Measurements from ENCODE around the gene GARIN5A. TPM values are rescaled to one million over a fixed set of nuclear protein-coding genes. Genes with fewer than 3 reads are reported as not detected.

The GARIN5A gene
- total and polyA plus RNA-seq, 4 experiments from 2014 or later: 0.39 to 0.61 (median 0.44) TPM; not detected in 1

DNA sequence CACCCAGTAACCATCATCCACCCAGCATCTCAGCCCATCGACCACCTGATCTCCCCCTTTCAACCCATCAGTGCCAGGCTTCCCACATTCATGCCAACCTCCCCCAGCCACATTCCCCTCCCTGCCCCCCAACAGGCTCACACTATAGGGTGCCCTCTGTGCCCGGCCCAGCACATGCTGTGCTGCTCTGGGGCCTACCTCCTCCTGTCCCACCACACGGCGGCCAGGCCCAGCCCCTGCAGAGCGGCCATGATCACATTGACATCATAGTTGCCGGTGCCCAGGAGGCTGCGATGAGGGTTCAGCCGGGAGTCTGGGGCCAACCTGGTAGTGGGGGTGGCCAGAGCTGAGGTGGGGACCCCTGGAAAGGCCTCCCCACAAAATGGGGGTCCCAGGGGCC lies 30.7 kb upstream of the GARIN5A start:
- Histone ChIP-seq H3K9me3 (ENCODE audit: control insufficient read depth in 1 of 2, low read length in 2 of 2) (no peaks in the 10 kb centered on the region), H3K27me3 (ENCODE audit: insufficient read depth, low read length) (no peaks in the 10 kb centered on the region), H3K4me1 (ENCODE audit: insufficient read depth, low read length) (peaks cover 13% of the 10 kb centered on the region), H3K4me3 (ENCODE audit: low read length in 2 of 2) (no peak overlapping the region), H3K27ac (ENCODE audit: low read depth, low read length) (no peak overlapping the region), H3K36me3 (ENCODE audit: insufficient read depth, low read length) (no peaks in the 10 kb centered on the region)
- ChIA-PET CTCF (ENCODE audit: partially characterized antibody) (no interaction called here), POLR2A (ENCODE audit: partially characterized antibody) (no interaction called here)
- Mint-ChIP-seq H3K27ac (peak overlapping the region in 3 of 7 donors; percentile 75 to 86 (median 80)), H3K9me3 (peaks cover 0 to 3% (median 0%) of the 10 kb centered on the region in 8 donors), H3K4me3 (no peak overlapping the region), H3K4me1 (peaks cover 7 to 25% (median 20%) of the 10 kb centered on the region in 4 donors), H3K36me3 (peaks cover 0 to 6% of the 10 kb centered on the region in 2 donors), H3K27me3 (peaks cover 0 to 5% of the 10 kb centered on the region in 2 donors)
- no peak for DNase-seq
- intact Hi-C loops (cut with micrococcal nuclease): no loop called here

DNA sequence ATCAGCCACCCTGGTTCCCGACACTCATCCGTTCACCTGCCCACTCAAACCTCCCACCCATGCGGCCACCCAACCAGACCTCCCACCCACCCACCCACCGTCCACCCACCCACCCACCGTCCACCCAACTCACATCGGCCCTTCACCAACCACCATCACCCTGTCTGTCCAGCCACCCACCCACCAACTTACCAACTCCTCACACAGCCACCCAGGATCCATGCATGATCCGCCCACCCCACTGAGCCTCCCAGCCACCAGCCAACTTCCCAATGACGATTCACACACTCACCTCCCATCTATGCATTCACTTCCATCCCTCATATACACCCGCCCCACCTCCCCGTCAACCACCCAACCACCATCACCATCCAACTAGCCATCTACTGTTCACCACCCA lies 30.1 kb upstream of the GARIN5A start:
- intact Hi-C loops (cut with micrococcal nuclease): no loop called here
- peak in 1 of 5 donors; percentile 18 for DNase-seq
- H3K4me1 Mint-ChIP-seq: peaks cover 5 to 23% (median 18%) of the 10 kb centered on the region in 4 donors

DNA sequence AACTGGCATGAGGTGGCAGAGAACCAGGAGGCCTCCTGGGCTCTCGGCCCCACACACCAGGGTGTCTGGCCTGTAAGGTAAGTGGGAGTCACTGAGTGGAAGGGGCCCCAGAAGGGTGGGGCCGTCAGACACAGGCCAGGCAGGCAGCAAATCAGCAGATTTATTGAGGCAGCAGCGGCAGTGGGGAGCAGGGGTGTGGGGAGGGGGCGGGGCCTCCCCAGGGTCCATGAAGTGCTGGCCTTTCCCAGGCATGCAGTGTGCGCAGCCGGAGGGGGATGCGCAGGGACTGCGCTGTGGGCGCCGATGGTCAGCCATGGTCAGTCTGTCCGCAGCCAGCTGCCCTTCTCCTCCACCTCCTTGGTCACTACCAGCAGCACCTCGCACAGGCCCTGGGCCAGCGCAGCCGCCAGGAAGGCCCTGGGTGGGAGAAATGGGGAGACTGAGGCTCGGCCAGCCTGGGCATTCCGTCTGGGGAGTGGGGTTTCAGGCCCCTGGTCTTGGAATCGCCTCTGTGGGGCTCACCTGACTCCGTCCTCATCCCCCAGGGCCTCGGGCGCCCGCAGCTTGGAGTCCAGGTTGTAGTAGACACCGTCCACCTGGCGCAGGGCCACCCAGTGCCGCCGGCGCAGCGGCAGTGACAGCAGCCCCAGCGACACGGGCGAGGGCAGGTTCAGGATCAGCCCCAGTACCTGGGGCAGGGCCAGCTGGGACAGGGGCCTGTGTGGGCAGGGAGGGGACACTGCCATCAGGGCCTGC lies 29.4 kb upstream of the GARIN5A start:
- peaks cover 0 to 3% of the 10 kb centered on the region in 2 donors for H3K36me3 Mint-ChIP-seq
- Histone ChIP-seq H3K36me3 (ENCODE audit: insufficient read depth, low read length) (no peaks in the 10 kb centered on the region), H3K27me3 (ENCODE audit: insufficient read depth, low read length) (no peaks in the 10 kb centered on the region), H3K27ac (ENCODE audit: low read depth, low read length) (no peak overlapping the region), H3K9me3 (ENCODE audit: control insufficient read depth in 1 of 2, low read length in 2 of 2) (no peaks in the 10 kb centered on the region), H3K4me1 (ENCODE audit: insufficient read depth, low read length) (peaks cover 9% of the 10 kb centered on the region), H3K4me3 (ENCODE audit: low read length in 2 of 2) (no peak overlapping the region)
- H3K4me3 Mint-ChIP-seq: no peak overlapping the region
- peaks cover 5 to 17% (median 12%) of the 10 kb centered on the region in 4 donors for H3K4me1 Mint-ChIP-seq
- ChIA-PET CTCF (ENCODE audit: partially characterized antibody) (no interaction called here), POLR2A (ENCODE audit: partially characterized antibody) (no interaction called here)
- DNase-seq: peak in 1 of 5 donors; percentile 34
- H3K27ac Mint-ChIP-seq: no peak overlapping the region
- H3K27me3 Mint-ChIP-seq: no peaks in the 10 kb centered on the region
- intact Hi-C loops (cut with micrococcal nuclease): no loop called here
- H3K9me3 Mint-ChIP-seq: no peaks in the 10 kb centered on the region

More for the DNA sequence above, 30.1 kb upstream of the GARIN5A start:
- no peak overlapping the region for H3K27ac ChIP-seq (ENCODE audit: low read depth, low read length)
- H3K27me3 ChIP-seq (ENCODE audit: insufficient read depth, low read length): no peaks in the 10 kb centered on the region
- Mint-ChIP-seq H3K9me3 (peaks cover 0 to 3% (median 0%) of the 10 kb centered on the region in 8 donors), H3K27me3 (peaks cover 0 to 5% of the 10 kb centered on the region in 2 donors), H3K4me3 (no peak overlapping the region), H3K27ac (peak overlapping the region in 1 of 7 donors; percentile 75), H3K36me3 (peaks cover 0 to 7% of the 10 kb centered on the region in 2 donors)
- no peak overlapping the region for H3K4me3 ChIP-seq (ENCODE audit: low read length in 2 of 2)
- H3K36me3 ChIP-seq (ENCODE audit: insufficient read depth, low read length): no peaks in the 10 kb centered on the region
- H3K9me3 ChIP-seq (ENCODE audit: control insufficient read depth in 1 of 2, low read length in 2 of 2): no peaks in the 10 kb centered on the region
- H3K4me1 ChIP-seq (ENCODE audit: insufficient read depth, low read length): peaks cover 12% of the 10 kb centered on the region
- ChIA-PET POLR2A (ENCODE audit: partially characterized antibody) (no interaction called here), CTCF (ENCODE audit: partially characterized antibody) (no interaction called here)

DNA sequence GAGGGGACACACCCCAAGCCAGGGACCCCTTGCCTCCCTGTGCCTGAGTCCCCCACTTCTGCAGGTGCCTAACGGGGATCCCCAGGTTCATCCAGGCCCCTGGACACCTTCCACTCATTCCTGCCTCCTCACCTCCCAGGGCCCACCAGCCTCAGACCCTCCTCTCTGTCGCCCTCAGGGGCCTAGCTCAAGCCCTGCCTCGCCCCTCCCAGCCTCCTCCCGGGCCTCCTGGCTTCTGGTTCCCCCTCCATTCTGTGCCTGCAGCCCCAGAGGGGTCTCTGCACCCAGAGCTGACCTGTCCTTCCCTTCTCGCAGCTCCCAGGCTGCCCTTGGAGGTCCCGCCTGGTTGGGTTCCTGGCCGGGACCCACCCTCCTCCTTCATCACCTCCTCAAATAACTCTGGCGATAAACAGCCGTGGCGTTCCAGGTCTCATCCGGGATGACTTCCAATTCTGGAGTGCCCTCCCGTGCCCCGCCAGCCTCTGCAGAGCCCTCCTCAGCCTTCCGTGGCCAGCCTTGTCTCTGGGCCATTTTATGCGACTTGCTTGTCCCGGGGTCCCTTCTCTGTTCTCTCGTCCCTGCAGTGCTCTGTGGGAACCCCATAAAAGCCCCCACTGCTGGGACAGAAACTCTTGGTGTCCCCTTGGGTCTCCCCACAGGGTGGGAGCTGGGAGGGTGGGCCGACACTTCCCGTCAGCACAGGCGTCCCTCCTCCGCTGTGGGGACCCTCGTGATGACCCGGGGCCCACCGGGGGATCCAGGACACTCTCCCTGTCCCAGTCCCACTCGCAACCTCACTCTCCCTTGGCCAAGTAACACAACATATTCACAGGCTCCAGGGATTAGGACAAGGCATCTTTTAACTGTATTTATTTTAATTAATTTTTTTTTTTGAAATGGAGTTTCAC lies 25.2 kb upstream of the GARIN5A start:
- H3K36me3 Mint-ChIP-seq: peaks cover 0 to 3% of the 10 kb centered on the region in 2 donors
- H3K27ac ChIP-seq (ENCODE audit: low read depth, low read length): no peak overlapping the region
- no peaks in the 10 kb centered on the region for H3K27me3 ChIP-seq (ENCODE audit: insufficient read depth, low read length)
- H3K27ac Mint-ChIP-seq: peak overlapping the region in 1 of 7 donors; percentile 13
- H3K9me3 ChIP-seq (ENCODE audit: control insufficient read depth in 1 of 2, low read length in 2 of 2): no peaks in the 10 kb centered on the region
- H3K36me3 ChIP-seq (ENCODE audit: insufficient read depth, low read length): no peaks in the 10 kb centered on the region
- no peaks in the 10 kb centered on the region for H3K27me3 Mint-ChIP-seq
- H3K4me1 Mint-ChIP-seq: no peaks in the 10 kb centered on the region
- intact Hi-C loops (cut with micrococcal nuclease): no loop called here
- DNase-seq: peak in 1 of 5 donors; percentile 26
- H3K4me3 ChIP-seq (ENCODE audit: low read length in 2 of 2): no peak overlapping the region
- no peaks in the 10 kb centered on the region for H3K4me1 ChIP-seq (ENCODE audit: insufficient read depth, low read length)
- H3K9me3 Mint-ChIP-seq: no peaks in the 10 kb centered on the region
- H3K4me3 Mint-ChIP-seq: no peak overlapping the region
- POLR2A ChIA-PET (ENCODE audit: partially characterized antibody): interaction anchor here (1.4 kb wide), 1 partner anchor 23 kb away, joined by 3 read pairs; no protein-coding TSS in a partner anchor
- CTCF ChIA-PET (ENCODE audit: partially characterized antibody): no interaction called here

DNA sequence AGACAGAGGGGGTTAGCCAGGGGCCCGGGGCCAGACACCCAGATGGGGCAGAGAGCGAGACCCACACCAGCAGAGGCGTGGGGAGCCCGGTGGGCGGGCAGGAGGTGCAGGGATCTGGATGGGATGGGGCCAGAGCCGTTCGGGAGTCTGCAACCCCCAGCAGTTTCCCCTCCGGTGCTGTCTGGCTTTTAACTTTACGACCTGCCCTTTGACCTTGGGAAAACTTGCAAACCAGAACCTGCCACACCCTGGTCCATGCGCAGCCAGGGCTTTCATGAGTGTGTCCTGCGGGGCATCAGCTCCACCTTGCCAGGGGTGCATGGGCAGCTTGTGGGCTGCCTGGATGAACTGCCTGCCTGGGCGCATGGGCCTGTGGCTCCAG lies 24.5 kb upstream of the GARIN5A start:
- H3K27ac Mint-ChIP-seq: peak overlapping the region in 1 of 7 donors; percentile 48
- no peaks in the 10 kb centered on the region for H3K4me1 ChIP-seq (ENCODE audit: insufficient read depth, low read length)
- no peaks in the 10 kb centered on the region for H3K9me3 ChIP-seq (ENCODE audit: control insufficient read depth in 1 of 2, low read length in 2 of 2)
- H3K9me3 Mint-ChIP-seq: no peaks in the 10 kb centered on the region
- CTCF ChIA-PET (ENCODE audit: partially characterized antibody): no interaction called here
- no peaks in the 10 kb centered on the region for H3K4me1 Mint-ChIP-seq
- peaks cover 2 to 3% of the 10 kb centered on the region in 2 donors for H3K36me3 Mint-ChIP-seq
- no peaks in the 10 kb centered on the region for H3K27me3 ChIP-seq (ENCODE audit: insufficient read depth, low read length)
- no peak overlapping the region for H3K27ac ChIP-seq (ENCODE audit: low read depth, low read length)
- H3K27me3 Mint-ChIP-seq: no peaks in the 10 kb centered on the region
- H3K4me3 Mint-ChIP-seq: no peak overlapping the region
- intact Hi-C loops (cut with micrococcal nuclease): no loop called here
- peak in 1 of 5 donors; percentile 22 for DNase-seq
- H3K36me3 ChIP-seq (ENCODE audit: insufficient read depth, low read length): no peaks in the 10 kb centered on the region
- H3K4me3 ChIP-seq (ENCODE audit: low read length in 2 of 2): no peak overlapping the region
- POLR2A ChIA-PET (ENCODE audit: partially characterized antibody): no interaction called here

DNA sequence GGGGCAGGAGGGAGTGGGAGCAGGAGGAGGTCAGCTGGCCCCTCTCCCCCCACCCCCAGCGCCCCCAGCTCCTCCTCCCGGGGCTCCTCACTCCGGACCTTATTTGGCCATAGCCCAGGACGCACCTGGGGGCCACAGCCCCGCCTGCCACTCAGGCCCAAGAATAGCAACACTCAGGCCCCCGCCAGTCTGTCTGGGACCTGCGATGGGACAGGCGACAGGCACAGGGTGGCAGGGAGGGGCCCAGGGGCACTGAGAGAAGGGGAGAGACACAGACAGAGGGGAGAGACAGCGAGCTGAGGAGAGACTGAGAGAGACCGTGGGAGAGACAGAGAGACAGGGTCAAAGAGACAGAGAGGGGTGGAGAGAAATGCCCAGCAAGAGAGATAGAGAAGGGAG lies 24.1 kb upstream of the GARIN5A start:
- Mint-ChIP-seq H3K4me3 (no peak overlapping the region), H3K9me3 (no peaks in the 10 kb centered on the region)
- POLR2A ChIA-PET (ENCODE audit: partially characterized antibody): no interaction called here

DNA sequence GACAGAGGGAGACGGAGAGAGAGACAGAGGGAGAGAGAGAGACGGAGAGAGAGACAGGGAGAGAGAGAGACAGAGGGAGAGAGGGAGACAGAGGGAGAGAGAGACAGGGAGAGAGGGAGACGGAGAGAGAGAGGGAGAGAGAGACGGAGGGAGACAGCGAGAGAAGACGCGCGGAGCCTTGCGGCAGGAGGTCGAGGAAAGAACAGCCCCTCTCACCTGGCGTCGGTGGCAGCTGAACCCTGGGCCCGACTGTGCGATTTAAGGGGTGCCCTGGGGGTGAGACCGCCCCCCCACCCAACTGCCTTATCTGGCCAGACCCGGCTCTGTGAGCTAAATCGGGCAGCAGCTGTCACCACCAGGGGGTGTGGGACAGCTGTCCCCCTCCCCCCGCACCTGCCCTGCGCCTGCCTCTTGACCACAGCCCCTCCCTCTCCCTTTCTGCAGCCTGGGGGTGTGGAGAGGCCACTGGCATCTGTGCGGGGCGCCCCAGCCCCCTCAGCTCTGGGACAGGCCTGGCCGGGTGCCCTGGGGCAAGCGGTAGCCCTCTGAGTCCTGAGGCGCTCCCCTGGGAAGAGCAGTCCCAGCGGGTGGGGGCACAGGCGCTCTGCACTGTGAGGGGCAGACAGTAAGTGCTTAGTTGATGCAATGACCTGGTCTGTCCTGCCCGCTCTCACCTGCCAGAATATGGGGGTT lies 23.6 kb upstream of the GARIN5A start:
- H3K27me3 Mint-ChIP-seq: no peaks in the 10 kb centered on the region
- ChIA-PET POLR2A (ENCODE audit: partially characterized antibody) (no interaction called here), CTCF (ENCODE audit: partially characterized antibody) (no interaction called here)
- peaks cover 3 to 6% of the 10 kb centered on the region in 2 donors for H3K36me3 Mint-ChIP-seq
- DNase-seq: peak in 1 of 5 donors; percentile 4
- H3K27ac Mint-ChIP-seq: no peak overlapping the region
- H3K36me3 ChIP-seq (ENCODE audit: insufficient read depth, low read length): no peaks in the 10 kb centered on the region
- H3K4me1 Mint-ChIP-seq: no peaks in the 10 kb centered on the region
- no peak overlapping the region for H3K4me3 ChIP-seq (ENCODE audit: low read length in 2 of 2)
- no peaks in the 10 kb centered on the region for H3K27me3 ChIP-seq (ENCODE audit: insufficient read depth, low read length)
- no peaks in the 10 kb centered on the region for H3K4me1 ChIP-seq (ENCODE audit: insufficient read depth, low read length)
- H3K9me3 Mint-ChIP-seq: no peaks in the 10 kb centered on the region
- H3K9me3 ChIP-seq (ENCODE audit: control insufficient read depth in 1 of 2, low read length in 2 of 2): no peaks in the 10 kb centered on the region
- intact Hi-C loops (cut with micrococcal nuclease): no loop called here
- no peak overlapping the region for H3K4me3 Mint-ChIP-seq
- H3K27ac ChIP-seq (ENCODE audit: low read depth, low read length): no peak overlapping the region

More for the DNA sequence above, 24.1 kb upstream of the GARIN5A start:
- Mint-ChIP-seq H3K36me3 (peaks cover 3% of the 10 kb centered on the region in 2 donors), H3K27ac (peak overlapping the region in 1 of 7 donors; percentile 48), H3K4me1 (no peaks in the 10 kb centered on the region), H3K27me3 (no peaks in the 10 kb centered on the region)
- Histone ChIP-seq H3K9me3 (ENCODE audit: control insufficient read depth in 1 of 2, low read length in 2 of 2) (no peaks in the 10 kb centered on the region), H3K4me1 (ENCODE audit: insufficient read depth, low read length) (no peaks in the 10 kb centered on the region), H3K36me3 (ENCODE audit: insufficient read depth, low read length) (no peaks in the 10 kb centered on the region), H3K27ac (ENCODE audit: low read depth, low read length) (no peak overlapping the region), H3K4me3 (ENCODE audit: low read length in 2 of 2) (no peak overlapping the region), H3K27me3 (ENCODE audit: insufficient read depth, low read length) (no peaks in the 10 kb centered on the region)
- CTCF ChIA-PET (ENCODE audit: partially characterized antibody): no interaction called here
- intact Hi-C loops (cut with micrococcal nuclease): no loop called here
- peak in 1 of 5 donors; percentile 12 for DNase-seq

All from CD4-positive, alpha-beta memory T cell (primary cell).